Measurements from ENCODE around the gene MT1B.
A peak's percentile ranks its signal among the peaks of the same experiment; 100 is the strongest.
"Not testable (repeated sequence)": the region's sequence is repeated elsewhere in the genome, so short reads cannot be mapped to it uniquely, and the experiment has no call there.

Gene MT1B

GRCh38 chr16:56621665-56622445 is 29.8 kb upstream of the MT1B start:
- not testable (repeated sequence) for DNase-seq

DNA sequence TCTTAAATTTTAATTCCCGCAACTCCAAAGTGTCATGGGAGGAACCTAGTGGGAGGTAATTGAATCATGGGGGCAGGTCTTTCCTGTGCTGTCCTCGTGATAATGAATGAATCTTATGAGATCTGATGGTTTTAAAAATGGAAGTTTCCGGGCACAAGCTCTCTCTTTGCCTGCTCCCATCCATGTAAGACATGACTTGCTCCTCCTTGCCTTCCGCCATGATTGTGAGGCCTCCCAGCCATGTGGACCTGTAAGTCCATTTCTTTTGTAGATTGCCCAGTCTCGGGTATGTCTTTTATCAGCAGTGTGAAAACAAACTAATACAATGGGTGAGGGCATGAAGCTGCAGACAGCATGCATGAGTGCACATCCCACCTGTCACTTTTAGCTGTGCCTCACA is 28.5 kb upstream of the MT1B start:
- DNase-seq = not testable (repeated sequence)

DNA sequence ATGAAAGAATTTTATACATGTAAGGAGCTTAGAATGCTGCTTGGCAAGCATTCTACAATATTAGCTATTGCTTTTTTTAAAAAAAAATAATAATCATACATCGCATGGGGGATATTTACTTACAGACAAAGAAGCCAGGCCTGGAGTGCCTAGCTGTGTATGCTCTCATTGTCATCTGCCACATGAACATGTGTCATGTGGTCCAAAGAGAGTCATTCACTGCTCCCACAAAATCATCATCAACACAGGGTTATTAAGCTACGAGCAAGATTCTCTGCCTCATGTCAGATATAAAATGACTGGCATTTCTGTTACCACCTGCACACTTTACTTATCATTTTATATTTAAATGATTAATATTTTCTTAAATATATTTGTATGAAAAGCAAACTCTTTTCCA is 28.0 kb upstream of the MT1B start:
- DNase-seq = peak in 1 of 2 donors; percentile 44

GRCh38 chr16:56625140-56625942 is 26.3 kb upstream of the MT1B start, which contains the start of gene MT1E:
Gene MT1E, plus strand, starts transcription at chr16:56625781. Its CDS starts 71 bp downstream, at chr16:56625852.
- DNase-seq = peak; percentile 56 to 74

DNA sequence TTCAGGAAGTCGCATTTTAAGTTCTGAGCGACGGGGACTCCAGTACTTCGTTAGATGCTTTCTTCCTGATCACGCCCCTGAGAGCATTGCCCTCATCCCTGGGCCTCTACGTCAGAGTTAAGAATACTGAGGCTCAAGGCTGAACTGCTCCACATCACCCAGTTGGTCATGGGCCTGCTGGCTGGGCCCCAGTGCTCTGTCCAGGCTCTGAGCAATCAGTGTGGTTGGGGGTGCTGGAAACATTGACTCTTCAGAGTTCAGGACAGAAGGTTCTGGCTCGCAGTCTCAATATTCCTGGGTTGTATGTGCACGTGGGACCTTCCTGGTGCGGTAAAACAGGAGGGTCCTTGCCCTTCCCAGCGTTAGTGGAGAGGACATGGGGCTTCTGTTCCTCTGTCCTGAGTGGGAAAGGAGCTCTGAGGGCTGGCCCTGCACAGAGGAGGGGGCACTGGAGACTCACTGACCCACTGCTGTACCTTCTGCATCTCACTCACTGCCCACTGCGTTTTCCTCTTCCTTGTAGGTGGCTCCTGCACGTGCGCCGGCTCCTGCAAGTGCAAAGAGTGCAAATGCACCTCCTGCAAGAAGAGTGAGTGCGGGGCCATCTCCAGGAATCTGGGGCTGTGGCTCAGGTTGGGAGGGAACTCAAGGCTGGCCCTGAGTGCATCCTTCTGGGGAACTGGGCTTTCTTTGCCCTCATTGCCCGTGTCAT is 25.6 kb upstream of the MT1B start:
- DNase-seq = peak in 1 of 2 donors; percentile 42

GRCh38 chr16:56626685-56627084 is 25.0 kb upstream of the MT1B start:
- no peak for DNase-seq

GRCh38 chr16:56628486-56629350 is 23.0 kb upstream of the MT1B start:
- DNase-seq = peak in 1 of 2 donors; percentile 35

DNA sequence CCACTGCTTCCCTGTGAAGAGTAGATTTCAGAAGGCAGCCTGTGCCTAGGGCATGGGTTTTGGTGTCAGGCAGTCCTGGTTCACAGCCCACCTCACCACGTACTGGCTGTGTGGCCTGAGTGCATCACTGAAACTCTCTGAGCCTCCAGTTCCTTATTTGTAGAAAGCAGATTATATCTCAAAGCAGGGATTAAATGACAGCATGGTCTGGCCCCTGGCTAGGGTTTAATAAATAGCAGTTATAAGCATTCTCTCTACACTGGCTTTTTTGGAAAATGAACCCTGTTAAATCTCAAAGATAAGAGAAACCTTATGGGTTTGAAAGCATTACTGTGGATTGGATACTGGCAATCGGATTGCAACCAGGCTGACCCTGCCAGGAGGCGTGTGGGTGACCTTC is 22.2 kb upstream of the MT1B start:
- DNase-seq = no peak

- DNase-seq = peak; percentile 34 to 41
These were observed 21.6 kb upstream of the MT1B start for GRCh38 chr16:56630134-56630533.

DNA sequence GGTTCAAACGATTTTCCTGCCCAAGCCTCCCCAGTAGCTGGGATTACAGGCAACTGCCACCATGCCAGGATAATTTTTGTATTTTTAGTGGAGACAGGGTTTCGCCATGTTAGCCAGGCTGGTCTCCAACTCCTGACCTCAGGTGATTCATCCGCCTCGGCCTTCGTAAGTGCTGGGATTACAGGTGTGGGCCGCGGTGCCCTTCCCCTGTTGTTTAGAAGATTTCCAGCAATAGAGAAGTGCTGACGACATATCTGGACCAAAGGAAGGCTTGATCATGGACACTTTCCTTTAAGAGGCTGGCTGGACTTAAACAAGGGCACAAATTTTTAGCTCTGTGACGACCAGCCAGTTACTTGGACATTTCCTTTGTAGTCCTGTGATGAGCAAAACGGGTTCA is 20.5 kb upstream of the MT1B start:
- no peak for DNase-seq

GRCh38 chr16:56631832-56632155 is 19.9 kb upstream of the MT1B start:
- DNase-seq = no peak

DNA sequence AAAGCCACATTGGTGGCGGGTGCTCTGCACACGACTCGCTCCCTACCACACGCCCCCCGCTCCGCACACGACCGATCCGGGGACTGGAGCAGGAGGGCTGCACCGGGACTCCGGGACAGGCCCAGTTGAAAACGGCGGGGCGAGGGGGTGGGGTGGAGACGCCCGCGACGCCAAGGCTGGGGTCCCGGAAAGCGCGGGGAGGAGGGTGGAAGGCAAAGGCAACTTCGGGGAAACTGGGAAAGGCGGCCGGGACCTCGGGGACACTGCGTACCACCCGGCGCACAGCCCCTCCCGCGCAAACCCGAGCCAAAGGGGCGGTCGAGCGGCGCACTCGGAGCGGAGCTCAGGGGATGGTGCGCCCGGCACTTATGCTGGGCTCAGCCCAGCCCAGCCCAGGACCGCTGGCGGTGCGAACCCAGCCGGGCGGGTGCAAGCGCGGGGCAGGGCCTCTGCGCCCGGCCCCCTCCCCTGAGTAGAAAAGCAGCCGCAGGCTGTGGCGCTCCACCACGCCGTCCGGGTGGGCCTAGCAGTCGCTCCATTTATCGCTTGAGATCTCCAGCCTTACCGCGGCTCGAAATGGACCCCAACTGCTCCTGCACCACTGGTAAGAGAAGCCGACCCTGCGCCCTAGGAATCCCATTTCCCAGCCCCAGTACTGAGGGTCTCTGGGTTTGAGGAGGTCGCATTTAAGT is 19.4 kb upstream of the MT1B start, which contains the start of gene MT1M:
Gene MT1M (plus strand): TSS at position 504 of the 692 bp plus-strand sequence. CDS start 73 bp downstream, at position 577.
- no peak for DNase-seq

DNA sequence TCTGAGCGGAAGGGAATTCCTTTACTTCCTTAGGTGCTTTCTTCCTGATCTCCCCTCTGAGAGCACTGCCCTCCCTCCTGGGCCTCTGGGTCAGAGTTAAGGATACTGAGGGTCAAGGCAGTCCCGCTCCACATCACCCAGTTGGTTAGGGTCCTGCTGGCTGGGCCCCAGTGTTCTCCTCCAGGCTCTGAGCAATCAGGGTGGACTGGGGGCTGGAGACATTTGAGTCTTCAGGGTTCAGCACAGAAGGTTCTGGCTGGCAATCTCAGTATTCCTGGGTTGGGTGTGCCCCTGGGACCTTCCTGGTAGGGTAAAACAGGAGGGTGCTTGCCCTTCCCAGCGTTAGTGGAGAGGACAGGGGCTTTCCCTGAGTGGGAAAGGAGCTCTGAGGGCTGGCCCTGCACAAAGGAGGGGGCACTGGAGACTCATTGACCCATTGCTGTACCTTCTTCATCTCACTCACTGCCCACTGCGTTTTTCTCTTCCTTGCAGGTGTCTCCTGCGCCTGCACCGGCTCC is 18.8 kb upstream of the MT1B start:
- DNase-seq = no peak

DNA sequence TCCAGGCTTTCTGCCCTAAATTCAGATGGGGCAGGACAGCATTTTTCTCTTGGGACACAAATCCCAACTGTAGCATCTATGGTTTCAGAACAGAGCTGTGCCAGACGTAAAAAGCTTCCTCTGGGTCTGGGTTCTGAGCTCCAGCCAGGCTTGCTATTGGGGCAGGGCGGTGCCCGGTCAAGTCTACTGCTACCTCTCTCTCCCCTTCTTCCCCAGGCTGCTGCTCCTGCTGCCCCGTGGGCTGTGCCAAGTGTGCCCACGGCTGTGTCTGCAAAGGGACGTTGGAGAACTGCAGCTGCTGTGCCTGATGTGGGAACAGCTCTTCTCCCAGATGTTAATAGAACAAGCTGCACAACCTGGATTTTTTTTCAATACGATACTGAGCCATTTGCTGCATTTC is 18.2 kb upstream of the MT1B start:
- DNase-seq = no peak

GRCh38 chr16:56634715-56635440 is 16.8 kb upstream of the MT1B start:
- DNase-seq = no peak

- no peak for DNase-seq
These were observed 16.2 kb upstream of the MT1B start for GRCh38 chr16:56635441-56635967.

GRCh38 chr16:56636616-56637413 is 14.9 kb upstream of the MT1B start:
- DNase-seq = no peak

DNA sequence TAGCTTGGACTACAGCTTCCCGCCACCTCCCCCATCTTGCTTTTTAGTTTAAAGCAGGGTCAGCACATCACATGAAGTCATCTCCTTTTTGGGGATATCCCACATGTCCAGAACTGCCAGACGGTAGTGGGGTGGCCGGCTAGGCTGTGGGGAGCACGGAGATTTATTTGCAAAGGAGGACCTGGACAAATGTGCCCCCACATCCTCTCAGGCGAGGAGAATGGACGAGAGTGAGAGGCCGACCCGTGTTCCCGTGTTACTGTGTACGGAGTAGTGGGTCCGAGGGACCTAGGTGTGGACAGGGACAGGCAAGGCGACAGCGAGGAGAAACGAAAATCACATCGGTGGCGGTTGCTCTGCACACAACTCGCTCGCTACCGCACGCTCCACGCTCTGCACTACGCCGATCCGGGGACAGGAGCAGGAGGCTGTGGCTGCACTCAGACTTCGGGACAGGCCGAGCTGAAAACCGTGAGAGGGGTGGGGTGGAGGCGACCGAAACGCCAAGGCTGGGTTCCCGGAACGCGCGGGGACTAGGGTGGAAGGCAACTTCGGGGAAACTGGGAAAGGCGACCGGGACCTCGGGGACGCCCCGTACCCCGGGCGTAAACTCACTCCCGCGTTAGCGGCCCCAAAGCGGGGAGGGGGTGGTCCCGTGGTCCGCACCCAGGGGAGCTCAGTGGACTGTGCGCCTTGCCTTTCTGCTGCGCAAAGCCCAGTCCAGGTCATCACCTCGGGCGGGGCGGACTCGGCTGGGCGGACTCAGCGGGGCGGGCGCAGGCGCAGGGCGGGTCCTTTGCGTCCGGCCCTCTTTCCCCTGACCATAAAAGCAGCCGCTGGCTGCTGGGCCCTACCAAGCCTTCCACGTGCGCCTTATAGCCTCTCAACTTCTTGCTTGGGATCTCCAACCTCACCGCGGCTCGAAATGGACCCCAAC is 13.6 kb upstream of the MT1B start, which contains the start of gene MT1A:
Gene MT1A (plus strand): TSS at position 853 of the 937 bp plus-strand sequence. CDS start 73 bp downstream, at position 926.
- DNase-seq = peak in 1 of 2 donors; percentile 40
